ENCODE results near the gene KISS1.
A peak's percentile ranks its signal among the peaks of the same experiment; 100 is the strongest.
"Not testable (repeated sequence)": the region's sequence is repeated elsewhere in the genome, so short reads cannot be mapped to it uniquely, and the experiment has no call there.

KISS1 gene, protein sequence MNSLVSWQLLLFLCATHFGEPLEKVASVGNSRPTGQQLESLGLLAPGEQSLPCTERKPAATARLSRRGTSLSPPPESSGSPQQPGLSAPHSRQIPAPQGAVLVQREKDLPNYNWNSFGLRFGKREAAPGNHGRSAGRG

GRCh38 chr1:204196068-204196795 is at the start of gene KISS1:
KISS1 (minus strand) TSS chr1:204196491; CDS start chr1:204192876, 3,615 bp downstream.
- DNase-seq = no peak
- intact Hi-C loops (cut with DNase I) = no loop called here

DNA sequence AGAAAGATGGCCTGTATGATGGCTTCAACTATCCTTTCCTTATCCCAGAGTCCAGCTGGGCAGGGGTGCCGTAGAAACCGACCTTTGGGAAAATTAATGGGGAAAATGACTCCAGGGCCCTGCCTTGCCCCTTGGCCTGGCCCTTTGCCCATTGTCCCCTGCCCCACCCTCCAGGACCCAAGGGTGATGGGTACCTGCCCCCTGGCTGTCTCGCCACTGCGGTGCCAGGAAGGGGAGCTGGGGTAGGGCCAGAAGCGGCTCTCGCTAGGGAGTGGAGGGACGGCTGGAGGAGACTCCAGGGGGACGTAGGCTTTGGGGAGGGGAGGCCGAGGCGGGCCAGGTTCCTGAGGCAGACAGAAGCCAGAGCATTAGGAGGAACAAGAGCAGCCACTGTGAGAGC is 46.6 kb upstream of the KISS1 start:
- peak in 1 of 10 donors; percentile 65 for DNase-seq
- intact Hi-C loops (cut with DNase I) = no loop called here

- DNase-seq = peak in 1 of 10 donors; percentile 57
- intact Hi-C loops (cut with DNase I) = no loop called here
These were observed 45.6 kb upstream of the KISS1 start for GRCh38 chr1:204241914-204242313.

- intact Hi-C loops (cut with DNase I) = no loop called here
- no peak for DNase-seq
These were observed 44.8 kb upstream of the KISS1 start for GRCh38 chr1:204241050-204241449.

DNA sequence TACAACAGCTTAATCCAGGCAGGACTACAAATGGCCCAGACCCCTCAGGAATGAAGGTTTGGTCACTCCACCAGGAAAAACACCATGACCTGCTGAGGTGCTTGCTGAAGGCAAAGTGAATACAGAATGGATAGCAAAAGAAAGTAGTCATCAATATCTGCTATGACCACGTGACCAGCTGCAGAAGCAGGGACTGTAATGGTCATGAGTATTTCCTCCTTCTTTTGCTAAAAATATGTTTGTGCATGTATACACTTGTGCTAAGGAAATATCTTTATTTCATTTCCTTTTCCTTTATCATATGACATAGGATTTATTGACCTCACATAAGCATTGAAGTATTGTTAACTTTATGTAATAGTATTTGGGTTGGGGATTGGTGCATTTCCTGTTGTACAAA is 43.9 kb upstream of the KISS1 start:
- DNase-seq = peak in 1 of 10 donors; percentile 11
- intact Hi-C loops (cut with DNase I) = no loop called here

DNA sequence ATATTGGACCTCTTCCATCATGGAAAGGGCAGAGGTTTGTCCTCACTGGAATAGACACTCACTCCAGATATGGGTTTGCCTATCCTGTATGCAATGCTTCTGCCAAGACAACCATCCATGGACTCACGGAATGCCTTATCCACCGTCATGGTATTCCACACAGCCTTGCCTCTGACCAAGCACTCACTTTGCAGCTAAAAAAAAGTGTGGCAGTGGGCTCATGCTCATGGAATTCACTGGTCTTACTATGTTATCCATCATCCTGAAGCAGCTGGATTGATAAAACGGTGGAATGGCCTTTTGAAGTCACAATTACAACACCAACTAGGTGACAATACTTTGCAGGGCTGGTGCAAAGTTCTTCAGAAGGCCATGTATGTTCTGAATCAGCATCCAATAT is 43.1 kb upstream of the KISS1 start:
- DNase-seq; intact Hi-C loops (cut with DNase I): not testable (repeated sequence)

DNA sequence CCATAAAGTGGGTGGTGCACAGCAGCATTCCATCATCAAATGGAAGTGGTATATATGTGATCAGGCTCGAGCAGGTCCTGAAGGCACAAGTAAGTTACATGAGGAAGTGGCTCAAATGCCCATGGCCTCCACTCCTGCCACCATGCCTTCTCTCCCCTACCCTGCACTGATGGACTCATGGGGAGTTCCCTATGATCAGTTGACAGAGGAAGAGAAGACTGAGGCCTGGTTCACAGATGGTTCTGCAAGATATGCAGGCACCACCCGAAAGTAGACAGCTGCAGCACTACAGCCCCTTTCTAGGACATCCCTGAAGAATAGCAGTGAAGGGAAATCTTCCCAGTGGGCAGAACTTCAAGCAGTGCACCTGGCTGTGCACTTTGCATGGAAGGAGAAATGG is 42.2 kb upstream of the KISS1 start:
- intact Hi-C loops (cut with DNase I) = not testable (repeated sequence)
- DNase-seq = peak in 1 of 10 donors; percentile 24

- intact Hi-C loops (cut with DNase I); DNase-seq: not testable (repeated sequence)
These were observed 41.2 kb upstream of the KISS1 start for GRCh38 chr1:204237515-204237914.

GRCh38 chr1:204232526-204232925 is 36.2 kb upstream of the KISS1 start:
- intact Hi-C loops (cut with DNase I) = no loop called here
- DNase-seq = peak in 1 of 10 donors; percentile 8

- DNase-seq = peak in 1 of 10 donors; percentile 72
- intact Hi-C loops (cut with DNase I) = no loop called here
These were observed 33.9 kb upstream of the KISS1 start for GRCh38 chr1:204230211-204230610.

GRCh38 chr1:204228896-204229295 is 32.6 kb upstream of the KISS1 start:
- DNase-seq = peak in 1 of 10 donors; percentile 44
- intact Hi-C loops (cut with DNase I) = no loop called here

- peak in 1 of 10 donors; percentile 58 for DNase-seq
- intact Hi-C loops (cut with DNase I) = no loop called here
These were observed 31.9 kb upstream of the KISS1 start for GRCh38 chr1:204227996-204228785.

DNA sequence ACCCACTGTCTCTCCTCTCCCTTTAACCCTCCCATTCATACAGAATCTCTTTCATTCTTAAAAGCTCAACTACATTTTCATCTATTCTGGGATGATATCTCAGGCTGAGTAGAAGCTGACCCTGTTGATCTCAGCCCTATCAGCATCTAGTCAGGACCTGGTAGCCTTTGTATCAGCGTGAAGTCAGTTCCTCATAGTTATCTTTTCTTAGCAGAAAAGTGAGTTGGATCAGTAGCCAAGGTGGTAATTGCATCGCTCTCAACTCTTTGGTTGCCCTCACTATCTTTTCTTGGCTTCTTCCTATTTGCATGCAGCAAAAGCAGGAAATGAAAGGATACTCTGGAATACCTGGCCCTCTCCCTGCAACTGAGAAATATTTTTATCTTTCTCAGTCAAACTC is 31.1 kb upstream of the KISS1 start:
- intact Hi-C loops (cut with DNase I) = no loop called here

GRCh38 chr1:204225841-204226735 is 29.8 kb upstream of the KISS1 start:
- intact Hi-C loops (cut with DNase I) = no loop called here
- DNase-seq = peak in 1 of 10 donors; percentile 60

More for the DNA sequence above, 31.1 kb upstream of the KISS1 start:
- no peak for DNase-seq

GRCh38 chr1:204224655-204225054 is 28.4 kb upstream of the KISS1 start:
- DNase-seq = peak in 1 of 10 donors; percentile 9
- intact Hi-C loops (cut with DNase I) = no loop called here

- DNase-seq = peak in 1 of 10 donors; percentile 61
These were observed 27.0 kb upstream of the KISS1 start for GRCh38 chr1:204223129-204223860.

GRCh38 chr1:204222764-204223055 is 26.4 kb upstream of the KISS1 start:
- peak in 1 of 10 donors; percentile 37 for DNase-seq
- intact Hi-C loops (cut with DNase I) = no loop called here

More at GRCh38 chr1:204223129-204223860, 27.0 kb upstream of the KISS1 start:
- intact Hi-C loops (cut with DNase I) = no loop called here

DNA sequence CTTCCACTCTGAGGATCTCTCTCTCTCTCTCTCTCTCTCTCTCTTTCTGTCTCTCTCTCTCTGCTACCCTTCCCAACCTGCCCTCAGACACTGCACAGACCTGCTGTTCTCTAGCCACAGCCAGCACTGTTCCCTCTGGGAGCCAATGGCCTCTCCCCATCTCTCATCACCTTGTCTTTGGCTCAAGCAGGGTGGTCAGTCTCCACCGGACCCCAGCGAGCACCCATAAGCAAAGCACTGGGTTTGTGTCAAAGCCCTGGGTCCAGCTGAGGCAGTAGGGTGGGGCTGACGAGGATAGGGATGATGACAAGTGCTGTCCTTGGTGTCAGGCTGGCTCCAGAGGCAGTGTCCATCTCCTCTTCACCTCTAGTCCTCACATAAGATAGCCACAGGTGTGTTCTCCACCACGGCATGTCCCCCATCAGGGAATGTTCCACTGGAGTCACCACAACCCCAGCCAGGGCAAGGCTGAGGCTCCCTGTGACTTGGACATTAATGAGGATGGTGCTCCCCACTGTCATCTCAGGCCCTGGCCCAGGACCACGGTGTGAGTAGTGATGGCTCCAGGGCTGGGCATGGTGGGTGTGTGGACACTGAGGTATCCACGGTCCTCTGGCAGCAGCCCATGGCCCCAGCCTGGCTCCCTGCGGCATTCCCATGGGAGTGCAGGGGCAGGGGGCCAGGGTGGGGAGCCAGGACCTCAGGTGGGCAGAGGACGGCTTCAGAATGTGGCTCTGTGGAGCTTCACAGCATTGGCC is 25.9 kb upstream of the KISS1 start:
- intact Hi-C loops (cut with DNase I) = no loop called here

DNA sequence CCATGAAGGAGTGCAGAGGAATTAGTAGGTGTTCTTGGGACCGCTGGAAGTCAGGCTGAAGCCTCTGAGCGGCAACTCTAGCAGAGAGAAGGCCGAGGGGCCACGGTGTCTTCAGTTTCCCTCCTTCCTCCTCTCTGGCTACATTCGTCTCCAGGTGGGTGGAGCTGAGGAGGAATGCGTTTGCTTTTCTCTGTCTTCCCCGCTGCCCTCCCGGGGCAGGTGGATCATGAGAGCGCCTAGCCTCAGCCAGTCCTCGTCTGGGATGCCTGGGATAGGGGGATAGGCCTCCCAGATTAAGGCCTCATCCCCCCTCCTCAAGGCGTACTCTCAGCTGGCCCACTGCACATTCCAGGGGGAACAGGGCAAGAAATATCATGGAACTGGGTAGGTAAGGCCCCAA is 25.0 kb upstream of the KISS1 start:
- intact Hi-C loops (cut with DNase I) = no loop called here

More for the DNA sequence above, 25.9 kb upstream of the KISS1 start:
- DNase-seq = peak in 1 of 10 donors; percentile 73

More for the DNA sequence above, 25.0 kb upstream of the KISS1 start:
- peak in 1 of 10 donors; percentile 8 for DNase-seq

Measured in posterior cingulate gyrus (tissue), 11 donors.